OCI-LY3 (cell line): ENCODE results near the gene ITIH3.

Experiments used
- H2AFZ ChIP-seq: fragments of 200-600, 300-600 bp; shearing (Covaris generic); 2 replicates; pipeline ENCODE4 v1.6.0; 2014; ENCODE audit warnings: antibody characterized with exemption, low read depth, low read length
- H3K27ac ChIP-seq: fragments of 200-600, 300-600 bp; sonication (generic); 2 replicates; pipeline ENCODE4 v1.5.1; 2014; ENCODE audit warnings: mild to moderate bottlenecking, low read length, moderate library complexity, mixed read lengths
- H3K27me3 ChIP-seq: fragments of 200-600, 300-600 bp; sonication (generic); 2 replicates; pipeline ENCODE4 v1.6.1; 2014; ENCODE audit warnings: low read depth, low read length, mixed read lengths
- H3K36me3 ChIP-seq: fragments of 200-600, 300-600 bp; sonication (generic); replicated peaks from 2 replicates; pipeline ENCODE3; 2014; ENCODE audit warnings: low read depth, low read length, mixed read lengths
- H3K4me1 ChIP-seq: fragments of 300-600, 200-600 bp; sonication (generic); 2 replicates; pipeline ENCODE4 v1.6.1; 2014; ENCODE audit warnings: low read length, mixed read lengths
- H3K4me2 ChIP-seq: fragments of 200-600, 300-600 bp; sonication (generic); 2 replicates; pipeline ENCODE4 v1.6.1; 2014; ENCODE audit warnings: low read length, mixed read lengths
- H3K4me3 ChIP-seq: fragments of 300-600, 200-600 bp; sonication (generic); 2 replicates; pipeline ENCODE4 v1.5.1; 2014; ENCODE audit warnings: antibody characterized with exemption, mild to moderate bottlenecking, low read length, moderate library complexity
- H3K79me2 ChIP-seq: fragments of 300-600, 200-600 bp; shearing (Covaris generic); 2 replicates; pipeline ENCODE4 v1.6.1; 2014; ENCODE audit warnings: mild to moderate bottlenecking, low read length, mixed read lengths
- H3K9ac ChIP-seq: fragments of 300-600, 200-600 bp; shearing (Covaris generic); 2 replicates; pipeline ENCODE4 v1.6.0; 2014; ENCODE audit warnings: mild to moderate bottlenecking, low read length, moderate library complexity
- H3K9me3 ChIP-seq: fragments of 200-600, 300-600 bp; shearing (Covaris generic); 2 replicates; pipeline ENCODE4 v1.6.1; 2014; ENCODE audit warnings: low read length, mixed read lengths; ENCODE audit not compliant: insufficient read depth
- H4K20me1 ChIP-seq: fragments of 200-600, 300-600 bp; sonication (generic); 2 replicates; pipeline ENCODE4 v1.6.1; 2016; ENCODE audit warnings: low read length, mixed read lengths; ENCODE audit not compliant: insufficient read depth
- CTCF ChIP-seq: fragments of 200-600, 300-600 bp; sonication (generic); IDR thresholded peaks from 2 replicates; pipeline ENCODE4 v1.5.1; 2014; ENCODE audit warnings: antibody characterized with exemption, low read length, low read depth
- EZH2phosphoT487 ChIP-seq: fragments of 200-600 bp; shearing (Covaris generic); IDR thresholded peaks from 2 replicates; pipeline ENCODE4 v1.6.1; 2018; ENCODE audit warnings: antibody characterized with exemption, mixed run types, low read depth

The ITIH3 gene

GRCh38 chr3:52781741-52782140 lies 12.9 kb upstream of the ITIH3 start:
- no peaks in the 10 kb centered on the region for H3K36me3 ChIP-seq
- H4K20me1 ChIP-seq = no peaks in the 10 kb centered on the region
- H2AFZ ChIP-seq = no peak overlapping the region
- H3K27me3 ChIP-seq = no peaks in the 10 kb centered on the region
- TF ChIP-seq EZH2phosphoT487 (no peak), CTCF (no peak)
- H3K4me2 ChIP-seq = no peak overlapping the region
- H3K9me3 ChIP-seq = no peaks in the 10 kb centered on the region
- no peaks in the 10 kb centered on the region for H3K79me2 ChIP-seq
- H3K4me1 ChIP-seq = peaks cover 35% of the 10 kb centered on the region
- H3K9ac ChIP-seq = no peak overlapping the region
- H3K27ac ChIP-seq = no peak overlapping the region
- no peak overlapping the region for H3K4me3 ChIP-seq

- H3K79me2 ChIP-seq = no peaks in the 10 kb centered on the region
- no peak overlapping the region for H3K4me3 ChIP-seq
- H3K4me2 ChIP-seq = no peak overlapping the region
- no peak overlapping the region for H2AFZ ChIP-seq
- no peaks in the 10 kb centered on the region for H3K36me3 ChIP-seq
- peaks cover 29% of the 10 kb centered on the region for H3K4me1 ChIP-seq
- H4K20me1 ChIP-seq = no peaks in the 10 kb centered on the region
- TF ChIP-seq EZH2phosphoT487 (no peak), CTCF (no peak)
- H3K9me3 ChIP-seq = no peaks in the 10 kb centered on the region
- no peak overlapping the region for H3K9ac ChIP-seq
- H3K27me3 ChIP-seq = no peaks in the 10 kb centered on the region
- H3K27ac ChIP-seq = no peak overlapping the region
Measured at GRCh38 chr3:52782412-52783210, 12.0 kb upstream of the ITIH3 start.

GRCh38 chr3:52783211-52783555 lies 11.4 kb upstream of the ITIH3 start:
- TF ChIP-seq EZH2phosphoT487 (no peak), CTCF (peak; percentile 31)
- Histone ChIP-seq H3K4me2 (no peak overlapping the region), H3K27me3 (no peaks in the 10 kb centered on the region), H3K4me3 (no peak overlapping the region), H2AFZ (no peak overlapping the region), H3K36me3 (no peaks in the 10 kb centered on the region), H3K9ac (no peak overlapping the region), H4K20me1 (no peaks in the 10 kb centered on the region), H3K9me3 (no peaks in the 10 kb centered on the region), H3K79me2 (no peaks in the 10 kb centered on the region), H3K4me1 (peaks cover 23% of the 10 kb centered on the region), H3K27ac (no peak overlapping the region)

- Histone ChIP-seq H4K20me1 (no peaks in the 10 kb centered on the region), H3K36me3 (no peaks in the 10 kb centered on the region)
Measured at GRCh38 chr3:52784021-52784621, 10.5 kb upstream of the ITIH3 start.

More at GRCh38 chr3:52784021-52784621, 10.5 kb upstream of the ITIH3 start:
- H3K4me2 ChIP-seq = no peak overlapping the region
- no peaks in the 10 kb centered on the region for H3K27me3 ChIP-seq
- no peaks in the 10 kb centered on the region for H3K9me3 ChIP-seq
- H3K27ac ChIP-seq = no peak overlapping the region
- no peak overlapping the region for H3K4me3 ChIP-seq
- H2AFZ ChIP-seq = no peak overlapping the region
- no peaks in the 10 kb centered on the region for H3K79me2 ChIP-seq
- H3K9ac ChIP-seq = no peak overlapping the region
- TF ChIP-seq CTCF = no peak
- TF ChIP-seq EZH2phosphoT487 = no peak
- H3K4me1 ChIP-seq = peaks cover 14% of the 10 kb centered on the region
